ENCODE measurements around the gene CFAP70.

The CFAP70 gene

GRCh38 chr10:73217628-73218027 is 141.0 kb downstream of the CFAP70 start:
- TF ChIP-seq CTCF (IDR thresholded peaks at IDR 0.05; ENCODE audit: control insufficient read depth, extremely low read depth, insufficient read depth), result no peak
- no peak overlapping the region for H3K4me3 ChIP-seq (ENCODE audit: low read depth, low read length)
- DNase-seq (ENCODE audit: low read depth), result no peak

- no peak for DNase-seq (ENCODE audit: low read depth)
- no peak overlapping the region for H3K4me3 ChIP-seq (ENCODE audit: low read depth, low read length)
- no peak for TF ChIP-seq CTCF (IDR thresholded peaks at IDR 0.05; ENCODE audit: control insufficient read depth, extremely low read depth, insufficient read depth)
Observed at GRCh38 chr10:73215749-73216148, 142.9 kb downstream of the CFAP70 start.

- no peak for DNase-seq (ENCODE audit: low read depth)
- no peak overlapping the region for H3K4me3 ChIP-seq (ENCODE audit: low read depth, low read length)
- TF ChIP-seq CTCF (IDR thresholded peaks at IDR 0.05; ENCODE audit: control insufficient read depth, extremely low read depth, insufficient read depth), result no peak
Observed at GRCh38 chr10:73211106-73211811, 147.4 kb downstream of the CFAP70 start.

- DNase-seq (ENCODE audit: low read depth), result no peak
- TF ChIP-seq CTCF (IDR thresholded peaks at IDR 0.05; ENCODE audit: control insufficient read depth, extremely low read depth, insufficient read depth), result no peak
- H3K4me3 ChIP-seq (ENCODE audit: low read depth, low read length), result no peak overlapping the region
Observed at GRCh38 chr10:73210395-73211105, 148.1 kb downstream of the CFAP70 start.

- H3K4me3 ChIP-seq (ENCODE audit: low read depth, low read length), result no peak overlapping the region
- TF ChIP-seq CTCF (IDR thresholded peaks at IDR 0.05; ENCODE audit: control insufficient read depth, extremely low read depth, insufficient read depth), result no peak
- DNase-seq (ENCODE audit: low read depth), result no peak
Observed at GRCh38 chr10:73209705-73210104, 149.0 kb downstream of the CFAP70 start.

- no peak overlapping the region for H3K4me3 ChIP-seq (ENCODE audit: low read depth, low read length)
- TF ChIP-seq CTCF (IDR thresholded peaks at IDR 0.05; ENCODE audit: control insufficient read depth, extremely low read depth, insufficient read depth), result no peak
- DNase-seq (ENCODE audit: low read depth), result no peak
Observed at GRCh38 chr10:73207883-73208282, 150.8 kb downstream of the CFAP70 start.

Data from LNCaP clone FGC (cell line).